Astrocyte of the hippocampus (primary cell): ENCODE measurements around the gene IL10.

ENCODE experiments used
- DNase-seq: peaks from one replicate; pipeline ENCODE4 v3.0.0; 2011; ENCODE audit warnings: low read depth, low spot score

The IL10 gene

DNA sequence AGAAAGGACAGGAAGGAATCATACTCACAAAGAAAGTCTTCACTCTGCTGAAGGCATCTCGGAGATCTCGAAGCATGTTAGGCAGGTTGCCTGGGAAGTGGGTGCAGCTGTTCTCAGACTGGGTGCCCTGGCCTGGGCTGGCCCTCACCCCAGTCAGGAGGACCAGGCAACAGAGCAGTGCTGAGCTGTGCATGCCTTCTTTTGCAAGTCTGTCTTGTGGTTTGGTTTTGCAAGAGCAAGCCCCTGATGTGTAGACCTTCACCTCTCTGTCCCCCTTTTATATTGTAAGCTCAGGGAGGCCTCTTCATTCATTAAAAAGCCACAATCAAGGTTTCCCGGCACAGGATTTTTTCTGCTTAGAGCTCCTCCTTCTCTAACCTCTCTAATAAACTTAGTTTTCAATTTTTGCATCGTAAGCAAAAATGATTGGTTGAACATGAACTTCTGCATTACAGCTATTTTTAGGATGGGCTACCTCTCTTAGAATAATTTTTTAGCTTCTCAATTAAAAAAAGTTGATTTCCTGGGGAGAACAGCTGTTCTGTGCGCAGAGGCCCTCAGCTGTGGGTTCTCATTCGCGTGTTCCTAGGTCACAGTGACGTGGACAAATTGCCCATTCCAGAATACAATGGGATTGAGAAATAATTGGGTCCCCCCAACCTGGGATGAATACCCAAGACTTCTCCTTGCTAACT, at the start of gene IL10:
TSS of gene IL10 (minus strand) at position 252 of the 695 bp plus-strand sequence. CDS start at position 193, 59 bp downstream.
- DNase-seq: no peak

DNA sequence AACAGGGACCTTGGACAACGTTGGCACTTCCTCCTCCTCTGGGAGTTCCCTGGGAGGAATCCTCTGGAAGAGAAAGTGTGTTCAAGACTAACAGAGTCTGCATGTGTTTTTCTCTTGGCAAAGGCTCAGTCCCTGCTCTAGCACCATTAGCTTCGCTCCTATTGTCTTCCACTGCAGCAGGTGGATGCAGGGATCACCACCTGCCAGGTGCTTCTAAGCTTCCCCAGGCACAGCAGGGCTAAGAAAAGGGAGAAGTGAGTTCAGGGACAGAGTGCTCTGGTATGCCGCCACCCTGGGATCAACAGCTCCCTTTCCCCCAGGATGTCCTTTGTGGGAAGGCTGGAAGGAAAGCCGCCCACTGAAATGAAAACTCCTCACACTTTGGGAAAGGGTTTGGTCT, 49.2 kb upstream of the IL10 start:
- no peak for DNase-seq

DNA sequence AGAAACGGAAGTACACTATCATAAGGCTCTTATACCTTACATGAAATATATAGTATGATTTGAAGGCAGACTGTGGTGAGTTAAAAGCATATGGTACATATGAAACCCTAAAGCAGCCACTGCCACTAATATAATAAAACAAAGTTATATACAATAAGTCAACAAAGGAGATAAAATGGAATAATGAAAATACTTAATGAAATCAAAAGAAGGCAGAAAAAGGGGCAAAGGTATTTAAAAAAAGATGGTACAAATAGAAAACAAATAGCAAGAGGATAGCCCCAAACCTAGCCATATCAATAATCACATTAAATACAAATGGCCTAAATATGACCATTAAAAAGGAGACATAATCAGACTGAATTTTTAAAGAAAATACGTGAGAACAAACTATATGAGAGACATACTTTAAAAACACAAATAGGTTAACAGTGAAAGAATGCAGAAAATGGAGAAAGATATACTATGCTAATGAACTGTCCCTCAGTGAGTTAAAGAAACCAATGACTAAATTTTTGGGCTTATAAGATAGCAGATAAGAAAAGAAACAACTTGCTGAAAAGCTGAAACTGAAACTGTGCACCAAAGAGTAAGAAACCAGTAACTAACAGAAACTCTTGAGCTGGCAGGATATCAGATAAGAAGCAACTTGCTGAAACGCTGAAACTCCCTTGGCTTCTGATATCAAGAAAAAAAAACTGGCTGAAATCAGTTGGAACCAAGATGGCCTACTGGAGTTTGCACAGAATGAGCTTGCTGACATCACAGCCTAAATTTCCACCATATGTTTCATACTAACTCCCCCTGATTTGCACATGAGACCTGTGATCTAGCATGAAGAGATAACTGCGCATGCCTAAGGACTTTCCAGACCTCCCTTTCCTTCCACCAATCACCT, 44.3 kb upstream of the IL10 start:
- DNase-seq: no peak

DNA sequence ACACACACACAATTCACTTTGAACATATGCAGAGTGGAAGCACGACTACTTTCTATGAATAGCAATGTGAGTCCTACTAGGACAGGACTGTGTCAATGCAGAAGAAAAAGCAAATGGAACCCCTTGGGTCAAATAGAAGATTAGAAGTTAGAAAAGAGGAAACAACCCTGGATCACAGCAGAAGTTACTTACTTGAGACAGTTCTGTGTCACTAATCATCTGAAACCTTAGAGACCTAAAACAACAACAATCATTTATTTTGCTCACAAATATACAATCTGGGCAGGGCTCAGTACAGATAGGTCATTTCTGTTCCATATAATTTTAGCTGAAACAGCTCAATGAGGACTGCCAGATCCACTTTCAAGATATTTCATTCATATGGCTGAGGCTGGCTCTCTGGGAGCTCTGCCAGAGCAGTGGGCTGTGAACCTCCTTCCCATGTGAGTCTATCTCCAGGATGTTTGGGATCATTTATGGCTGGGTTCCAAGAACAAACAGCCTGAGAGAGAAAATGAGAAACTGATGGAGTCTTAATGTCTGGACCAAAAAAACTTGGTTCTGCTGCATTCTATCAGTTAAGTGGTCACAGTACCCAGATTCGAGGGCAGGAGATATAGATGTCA, 42.5 kb upstream of the IL10 start:
- DNase-seq: peak; percentile 61

DNA sequence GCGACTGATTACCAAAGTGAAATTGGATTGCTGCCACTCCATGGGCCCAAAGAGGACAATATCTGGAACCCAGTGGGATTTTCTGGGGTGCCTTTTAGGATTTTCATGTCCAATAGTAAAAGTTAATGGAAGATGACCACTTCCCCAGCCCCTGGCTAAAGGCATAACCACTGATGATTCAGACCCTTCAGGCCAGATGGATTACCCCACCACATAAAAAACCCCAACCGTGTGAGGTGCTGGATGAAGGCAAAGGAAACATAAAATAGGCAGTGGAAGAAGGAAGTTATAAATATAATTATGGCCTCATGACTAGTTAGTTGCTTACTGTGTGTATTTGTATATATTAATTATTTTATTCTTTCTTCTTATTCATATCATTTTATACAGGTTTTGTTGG, 40.2 kb upstream of the IL10 start:
- no peak for DNase-seq

DNA sequence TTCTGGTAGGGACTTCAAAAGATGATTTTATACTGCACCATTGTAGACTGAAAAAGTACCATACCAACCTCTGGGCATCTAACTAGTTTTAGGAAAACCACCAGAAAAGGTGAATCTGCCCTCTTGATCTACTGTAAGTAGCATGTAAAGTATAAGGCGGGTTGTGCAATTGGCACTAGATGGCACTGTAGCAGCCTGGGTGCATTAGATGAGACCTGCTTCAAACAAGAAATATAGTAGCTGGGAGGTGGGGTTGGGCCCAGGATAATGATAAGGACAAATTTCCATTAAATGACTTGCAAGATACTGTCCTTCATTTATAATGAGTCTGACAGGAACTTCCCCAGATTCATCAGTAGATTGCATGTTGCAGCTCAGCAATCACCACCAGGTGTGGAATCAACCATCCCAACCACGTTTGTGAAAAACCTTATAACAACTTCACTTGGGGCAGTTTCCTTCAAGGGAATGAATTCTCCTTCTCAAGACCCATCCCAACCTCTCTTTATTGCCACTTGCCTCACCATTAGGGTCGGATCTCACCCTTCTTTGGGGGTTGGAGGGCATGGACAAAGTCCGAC, 37.3 kb upstream of the IL10 start:
- peak; percentile 32 for DNase-seq

DNA sequence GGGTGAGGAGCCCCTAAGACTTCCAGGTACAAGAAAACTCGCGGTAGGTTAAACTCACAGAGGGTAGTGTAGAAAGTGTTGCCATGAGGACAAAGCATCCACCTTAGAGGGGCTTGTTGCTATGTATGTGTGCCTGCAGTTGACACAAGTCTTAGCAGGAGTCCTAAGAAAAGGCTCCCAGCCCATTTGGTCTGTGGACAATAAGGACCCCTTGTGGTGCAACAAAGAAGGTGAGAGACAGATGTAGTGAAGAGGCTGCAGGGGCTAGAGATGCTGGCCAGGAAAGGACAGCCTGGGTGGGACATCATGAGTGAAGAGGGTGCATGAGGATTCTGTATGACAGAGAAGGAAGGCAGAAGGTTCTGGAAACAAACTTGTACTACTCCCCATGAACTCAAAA, 36.3 kb upstream of the IL10 start:
- peak; percentile 34 for DNase-seq

DNA sequence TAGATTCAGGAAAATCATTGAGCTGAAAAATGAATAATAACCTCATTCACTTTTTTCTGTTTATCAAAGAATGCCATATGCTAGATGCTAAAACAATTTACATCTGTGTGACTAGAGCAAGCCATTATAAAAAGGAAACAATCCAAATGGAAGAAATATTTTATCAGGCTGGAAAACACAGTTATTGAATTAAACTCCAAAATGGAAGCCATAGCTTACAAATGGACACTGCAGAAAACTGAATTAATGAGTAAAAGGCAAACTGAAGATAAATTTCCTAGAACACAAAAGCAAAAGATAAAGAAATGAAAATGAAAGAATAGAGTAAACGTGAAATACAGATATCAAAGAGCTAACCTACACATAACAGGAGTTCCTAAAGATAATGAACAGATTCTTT, 33.1 kb upstream of the IL10 start:
- no peak for DNase-seq

DNA sequence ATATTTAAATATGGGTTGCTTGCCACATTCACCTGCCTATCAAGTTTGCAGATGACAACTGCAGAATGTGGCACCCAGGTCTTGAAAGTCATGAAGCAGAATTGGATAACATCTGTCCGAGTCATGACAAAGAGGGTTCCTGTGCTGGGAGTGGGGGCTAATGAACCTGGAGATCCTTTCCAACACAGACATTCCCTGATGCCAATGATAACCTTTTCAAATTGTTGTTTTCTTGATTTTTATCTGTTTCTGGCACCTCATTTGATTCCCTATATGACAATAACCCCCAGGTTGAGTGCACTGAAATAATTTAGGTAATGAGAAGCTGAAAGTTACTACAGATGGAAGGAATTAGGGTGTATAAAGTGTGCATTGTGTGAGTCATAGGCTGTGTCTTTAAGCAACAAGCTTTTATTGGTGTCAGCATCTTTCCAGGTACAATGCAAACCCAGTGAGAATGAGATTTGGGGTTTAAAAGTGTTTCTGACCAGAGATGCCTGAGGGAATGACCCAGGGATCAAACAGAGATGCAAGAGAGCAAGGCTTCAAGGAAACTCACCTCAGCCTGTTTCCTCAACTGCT, 32.0 kb upstream of the IL10 start:
- DNase-seq: no peak

DNA sequence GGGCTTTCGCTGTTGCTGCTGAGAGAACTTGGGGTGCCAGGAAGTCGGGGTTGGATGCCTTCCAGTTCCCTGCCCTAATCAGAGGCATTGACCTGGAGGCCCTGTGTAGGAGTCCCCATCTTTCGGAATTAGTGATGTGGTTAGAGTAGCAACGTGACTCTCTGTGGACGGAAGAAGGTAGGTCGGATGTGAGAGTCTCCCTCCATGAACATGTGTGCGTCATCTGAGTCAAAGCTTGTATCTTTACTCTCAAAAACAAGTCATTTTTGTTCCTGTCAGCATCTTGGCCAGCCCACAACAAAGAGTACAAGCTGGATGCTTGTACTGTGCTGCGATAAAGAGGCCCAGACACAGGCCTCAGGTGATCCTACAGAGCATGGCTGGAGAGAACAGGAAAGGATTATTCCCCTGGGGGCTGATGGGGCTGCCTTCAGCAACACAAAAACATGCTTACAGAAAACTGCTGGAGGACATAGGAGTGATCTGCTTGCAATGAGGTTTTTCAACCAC, 31.0 kb upstream of the IL10 start:
- no peak for DNase-seq

DNA sequence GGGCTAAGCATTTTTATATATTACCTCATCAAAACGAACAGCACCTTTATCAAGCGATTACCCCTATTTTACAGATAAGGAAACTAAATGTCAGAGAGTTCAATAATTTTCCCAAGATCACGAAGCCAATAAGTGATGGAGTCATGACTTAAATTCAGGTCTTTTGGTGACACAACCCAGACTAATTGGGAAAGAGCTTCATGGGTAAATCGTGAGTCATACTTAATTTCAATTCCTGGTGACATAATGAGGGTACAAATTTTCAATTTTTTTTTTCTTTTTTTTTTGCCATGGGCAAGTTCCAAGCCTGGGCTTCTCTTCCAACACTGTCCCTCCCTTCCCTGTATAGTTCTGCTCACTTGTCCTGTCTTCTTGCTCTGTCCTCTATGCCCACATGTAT, 30.1 kb upstream of the IL10 start:
- DNase-seq: no peak

DNA sequence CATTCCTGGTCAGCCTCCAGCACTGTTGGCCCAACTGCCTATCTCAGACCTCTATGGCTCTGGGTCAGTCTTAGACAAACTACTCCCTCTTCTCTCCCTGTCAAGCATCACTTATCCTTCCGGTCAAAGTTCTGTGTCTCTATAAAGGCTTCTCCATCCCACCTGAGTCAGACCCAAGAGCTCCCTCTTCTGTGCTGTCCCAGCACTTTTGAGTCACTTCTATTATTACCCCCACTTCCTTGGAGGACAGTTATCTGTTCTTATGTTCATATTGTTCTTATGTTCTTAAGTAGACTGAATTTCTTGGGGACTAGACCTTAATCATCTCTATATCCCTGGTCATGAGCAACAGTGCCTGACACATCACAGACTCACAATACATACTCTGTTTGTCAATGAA, 29.2 kb upstream of the IL10 start:
- DNase-seq: no peak

DNA sequence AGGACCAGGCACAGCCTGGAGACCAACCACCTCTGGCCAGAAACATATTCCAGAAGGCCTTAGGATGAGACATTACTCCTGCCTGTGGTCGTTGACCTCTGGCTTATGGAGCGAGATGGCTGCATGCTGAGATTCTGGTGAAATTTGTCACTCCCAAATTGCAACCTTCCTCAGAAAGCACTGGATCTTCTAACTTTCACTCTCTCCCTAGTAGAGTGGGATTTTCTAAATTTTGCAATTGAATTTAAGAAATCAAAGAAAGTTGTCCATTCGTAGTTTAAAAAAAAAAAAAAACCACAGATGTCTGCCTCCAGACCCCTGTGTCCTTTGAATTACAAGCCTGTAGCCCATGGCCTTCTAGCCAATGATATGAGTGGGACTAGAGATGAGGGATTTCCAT, 28.6 kb upstream of the IL10 start:
- no peak for DNase-seq

DNA sequence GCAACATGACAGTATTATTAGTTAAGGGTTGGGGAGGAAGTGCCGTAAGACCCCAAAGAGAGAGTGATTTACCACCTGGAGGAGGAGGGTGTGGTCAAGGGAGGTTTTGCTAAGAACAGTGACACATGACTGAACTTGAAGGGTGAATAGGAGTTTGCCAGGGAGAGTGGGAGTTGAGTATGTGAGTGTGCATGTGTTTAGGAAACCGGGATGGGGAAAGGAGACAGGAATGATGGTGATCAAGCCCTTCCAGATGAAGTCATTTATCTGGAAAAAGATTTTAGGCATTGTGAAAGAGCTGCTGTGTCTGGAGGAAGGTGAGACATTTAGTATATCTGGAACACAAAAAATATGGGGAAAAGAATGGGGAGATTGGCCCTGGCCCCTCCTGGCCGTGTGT, 28.1 kb upstream of the IL10 start:
- DNase-seq: no peak

DNA sequence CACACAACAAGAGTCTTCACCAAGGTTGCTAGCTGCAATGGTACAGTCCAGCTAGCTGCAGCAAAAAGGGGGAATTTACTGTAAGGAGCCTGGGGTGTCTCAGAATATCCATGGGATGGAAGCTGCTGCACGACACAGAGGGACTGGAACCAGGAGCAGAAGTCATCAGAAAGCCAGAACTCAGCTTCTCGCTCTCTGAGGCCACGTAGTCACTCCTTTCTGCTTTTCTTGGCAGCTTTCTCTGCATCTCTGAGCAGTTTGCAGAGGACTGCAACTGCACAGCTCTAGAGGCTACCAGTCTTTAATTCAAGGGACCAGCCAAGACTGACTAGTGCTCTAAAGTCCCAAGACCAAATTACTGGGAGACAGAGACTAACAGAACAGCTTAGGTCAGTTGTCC, 27.0 kb upstream of the IL10 start:
- DNase-seq: no peak

DNA sequence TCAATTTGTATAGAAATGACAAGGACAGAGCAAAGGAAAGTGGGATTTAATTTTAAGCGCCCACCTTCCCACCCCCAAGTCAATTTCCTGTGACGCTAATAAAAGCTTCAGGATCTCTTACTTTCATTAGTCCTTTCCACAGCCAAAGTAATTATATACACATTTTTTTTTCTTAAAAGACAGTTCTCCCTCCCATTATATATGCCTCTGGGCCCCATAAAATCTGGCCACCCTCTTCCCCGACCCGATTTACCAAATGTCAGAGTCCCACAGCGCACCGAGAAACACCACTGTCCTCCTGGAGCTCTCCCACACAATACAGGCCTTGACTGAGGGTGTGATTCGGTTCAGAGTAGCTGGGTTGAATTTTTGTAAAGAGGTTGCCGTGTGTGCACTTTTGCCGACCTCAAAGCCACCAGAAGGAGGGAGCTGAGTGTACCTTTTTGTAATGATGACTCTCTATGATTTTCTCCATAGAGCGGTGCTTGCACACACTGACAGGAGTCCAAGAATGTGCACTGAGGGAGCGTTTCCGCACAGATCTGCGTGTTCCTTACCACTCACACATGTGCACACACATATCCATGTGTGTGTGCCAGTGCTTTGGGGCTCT, 26.2 kb upstream of the IL10 start:
- DNase-seq: no peak

DNA sequence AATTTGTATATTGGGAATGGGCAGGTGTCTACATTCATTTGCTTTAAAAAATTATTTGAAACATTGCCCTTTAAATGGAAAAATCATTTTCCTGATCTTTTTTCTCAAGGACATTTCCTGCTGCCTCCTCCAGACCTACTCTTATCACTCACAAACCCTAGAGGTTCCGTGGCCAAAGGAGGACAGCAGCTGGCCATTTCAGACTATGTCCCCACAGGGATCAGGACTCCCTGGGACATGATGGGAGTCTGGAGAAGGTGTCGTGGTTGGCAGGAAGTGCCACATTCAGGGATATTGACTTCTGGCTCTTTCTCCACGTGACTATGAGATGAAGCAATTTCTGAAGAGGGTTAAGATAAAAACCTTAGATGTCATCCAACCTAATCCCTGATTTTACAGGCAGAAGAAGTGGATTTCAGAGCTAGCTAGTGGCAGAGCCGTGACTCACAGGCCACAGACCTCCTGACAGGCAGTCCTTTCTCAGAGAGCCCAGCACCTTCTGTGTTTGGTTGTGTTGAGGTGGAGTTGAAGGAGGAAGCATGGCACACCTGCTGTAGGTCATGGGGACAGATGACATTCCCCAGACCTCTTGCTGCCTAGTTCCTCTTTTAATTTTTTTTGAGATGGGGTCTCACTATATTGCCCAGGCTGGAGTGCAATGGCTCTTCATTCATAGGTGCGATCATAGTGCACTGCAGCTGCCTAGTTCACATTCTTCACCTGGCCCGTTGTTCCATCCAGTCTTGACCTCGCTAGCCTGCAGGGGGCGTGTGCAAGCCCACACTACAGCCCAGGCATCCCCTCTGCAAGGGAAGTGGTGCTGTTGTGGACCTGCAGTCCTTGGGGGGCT, 25.5 kb upstream of the IL10 start:
- no peak for DNase-seq

DNA sequence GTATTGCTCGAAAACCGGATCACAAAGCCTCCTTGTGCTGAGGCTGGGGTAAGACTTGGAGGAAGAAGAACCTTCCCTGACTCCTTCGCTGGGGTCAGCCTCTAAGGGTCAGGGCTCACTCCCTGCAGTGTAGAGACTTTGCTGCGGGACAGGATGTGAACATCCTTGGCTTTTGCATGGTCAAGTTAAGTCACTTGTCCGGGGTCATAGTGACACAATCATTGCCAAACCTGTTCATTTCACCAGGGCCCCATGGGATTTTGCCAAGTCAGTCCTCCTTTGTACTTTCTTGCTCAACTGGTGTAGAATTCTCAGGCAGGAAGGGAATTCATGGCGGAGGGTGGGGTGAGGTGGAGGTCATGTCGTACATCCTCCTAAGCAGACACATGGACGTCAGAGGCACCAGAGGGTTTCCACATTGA, 24.7 kb upstream of the IL10 start:
- no peak for DNase-seq

DNA sequence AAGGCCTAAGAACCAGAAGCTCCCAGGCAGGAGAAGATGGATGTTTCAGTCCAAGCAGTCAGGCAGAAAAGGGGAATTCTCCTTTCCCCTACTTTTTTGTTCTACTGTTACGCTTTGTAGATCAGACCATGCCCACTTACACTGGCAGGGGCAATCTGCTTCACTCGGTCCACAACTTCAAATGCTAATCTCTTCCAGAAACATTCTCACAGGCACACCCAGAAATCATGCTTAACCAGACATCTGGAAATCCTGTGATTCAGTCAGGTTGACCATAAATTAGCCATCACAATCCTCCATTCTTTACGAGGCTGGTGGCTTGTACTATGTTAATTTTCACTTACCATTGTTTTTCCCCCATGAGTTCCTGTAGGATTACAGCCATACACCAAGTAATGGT, 23.8 kb upstream of the IL10 start:
- no peak for DNase-seq

DNA sequence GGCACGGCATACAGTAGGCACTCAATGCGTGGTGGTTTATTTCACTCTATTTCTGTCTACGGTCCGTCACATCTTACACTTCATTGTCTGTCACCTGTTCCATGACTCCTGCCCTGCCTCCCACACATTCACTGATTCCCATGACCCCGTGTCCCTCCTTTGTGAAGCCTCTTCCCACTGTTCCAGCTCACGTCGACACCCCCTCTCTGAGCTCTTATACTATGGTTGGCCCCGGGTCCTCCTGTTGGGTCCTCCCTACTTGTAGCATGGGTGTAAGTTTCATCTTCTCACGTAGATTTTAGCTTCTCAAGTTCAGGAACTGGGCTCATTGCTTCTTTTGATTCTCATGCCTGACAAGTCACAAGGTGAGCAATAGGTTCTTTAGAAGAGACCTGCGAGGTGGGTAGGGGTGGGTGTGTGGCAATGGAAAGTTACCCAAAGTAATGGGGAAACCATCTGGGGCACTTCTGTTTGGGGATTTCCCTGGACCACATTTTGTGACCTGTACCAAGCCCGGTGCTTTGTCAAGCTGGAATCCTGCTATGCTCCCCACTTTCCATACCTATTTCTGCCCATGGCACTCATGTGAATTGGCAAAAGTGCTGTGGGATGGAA, 22.1 kb upstream of the IL10 start:
- DNase-seq: no peak
